GM10248 (cell line): ENCODE measurements around the gene SERF1A.
"Not testable (repeated sequence)": the region's sequence is repeated elsewhere in the genome, so short reads cannot be mapped to it uniquely, and the experiment has no call there.

Experiments used
- CTCF ChIA-PET: fragments of 300-600 bp; sonication (Branson Sonifier 250); formaldehyde crosslinking; extraction: SDS; loops from one replicate; lab custom pipeline; 2021; ENCODE audit warnings: antibody characterized with exemption; lab: Yijun Ruan, JAX
- POLR2A ChIA-PET: fragments of 350-650 bp; sonication (Branson Sonifier 250); formaldehyde crosslinking; extraction: SDS; loops from one replicate; lab custom pipeline; 2020; ENCODE audit warnings: antibody characterized with exemption; lab: Yijun Ruan, JAX
- DNase-seq: peaks from one replicate; pipeline ENCODE4 v3.0.0; 2012; ENCODE audit errors: extremely low spot score

The SERF1A gene

DNA sequence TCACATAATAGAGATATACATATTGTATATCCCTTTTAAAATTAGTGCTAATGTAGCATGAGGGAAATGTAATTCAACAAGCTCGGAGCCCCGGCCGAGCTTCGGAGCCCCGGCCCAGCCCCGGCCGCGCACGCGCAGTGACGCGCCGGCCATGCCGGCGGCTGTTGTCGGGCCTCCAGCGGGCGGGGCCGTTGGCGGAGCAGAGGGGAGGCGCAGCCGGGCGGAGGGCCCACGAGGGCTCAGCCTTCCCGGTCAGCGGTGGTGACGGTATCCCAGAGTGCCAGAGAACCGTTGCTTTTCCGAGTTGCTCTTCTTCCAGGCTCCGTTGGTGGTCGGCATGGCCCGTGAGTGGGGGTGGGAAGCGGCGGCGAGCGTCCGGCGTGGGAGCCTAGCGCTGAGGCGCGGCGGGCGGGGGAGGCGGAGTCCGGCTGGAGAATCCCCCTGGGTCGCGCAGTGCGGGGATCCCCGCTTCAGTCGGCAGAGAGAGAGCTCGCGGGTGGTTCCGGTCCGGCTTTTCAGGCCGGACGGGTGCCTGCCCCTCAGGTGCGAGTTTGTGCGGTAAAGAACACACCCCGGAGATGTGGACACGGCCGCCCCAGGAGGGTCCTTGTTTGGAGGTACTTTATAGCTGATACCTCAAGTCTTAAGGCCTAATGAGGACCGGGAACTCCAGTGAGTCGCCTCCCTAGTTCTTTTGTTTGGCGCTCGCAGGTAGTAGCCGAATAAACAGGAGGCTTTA lies at the start of gene SERF1A:
TSS of gene SERF1A (plus strand) at position 137 of the 739 bp plus-strand sequence. CDS start at position 338, 201 bp downstream.
- POLR2A ChIA-PET, CTCF ChIA-PET, DNase-seq: not testable (repeated sequence)

- CTCF ChIA-PET, POLR2A ChIA-PET, DNase-seq: not testable (repeated sequence)
These were observed 33.7 kb upstream of the SERF1A start for GRCh38 chr5:70866778-70867177.

- DNase-seq, POLR2A ChIA-PET, CTCF ChIA-PET: not testable (repeated sequence)
These were observed 29.8 kb upstream of the SERF1A start for GRCh38 chr5:70870626-70871025.

DNA sequence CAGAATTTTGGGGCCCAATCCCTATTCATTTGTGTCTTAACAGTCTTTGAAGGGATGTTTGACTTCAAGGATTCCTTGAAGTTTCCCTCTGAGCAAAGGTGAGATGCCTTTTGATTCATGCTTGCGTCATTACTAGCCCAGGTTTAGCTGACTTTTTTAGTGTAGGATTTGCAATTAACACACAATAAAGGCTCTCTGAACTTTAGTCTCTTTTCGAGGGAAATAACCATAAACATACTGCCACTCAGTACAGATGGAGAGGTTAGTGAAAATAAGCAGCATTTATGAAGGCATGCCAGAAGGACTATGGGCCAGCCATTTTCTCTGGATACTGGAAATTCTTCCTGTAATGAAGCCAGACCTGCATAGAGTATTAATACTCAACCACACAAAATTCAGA lies 4.4 kb upstream of the SERF1A start:
- CTCF ChIA-PET, POLR2A ChIA-PET, DNase-seq: not testable (repeated sequence)

- CTCF ChIA-PET, result not testable (repeated sequence)
These were observed 753 bp downstream of the SERF1A start for GRCh38 chr5:70901272-70901571.

DNA sequence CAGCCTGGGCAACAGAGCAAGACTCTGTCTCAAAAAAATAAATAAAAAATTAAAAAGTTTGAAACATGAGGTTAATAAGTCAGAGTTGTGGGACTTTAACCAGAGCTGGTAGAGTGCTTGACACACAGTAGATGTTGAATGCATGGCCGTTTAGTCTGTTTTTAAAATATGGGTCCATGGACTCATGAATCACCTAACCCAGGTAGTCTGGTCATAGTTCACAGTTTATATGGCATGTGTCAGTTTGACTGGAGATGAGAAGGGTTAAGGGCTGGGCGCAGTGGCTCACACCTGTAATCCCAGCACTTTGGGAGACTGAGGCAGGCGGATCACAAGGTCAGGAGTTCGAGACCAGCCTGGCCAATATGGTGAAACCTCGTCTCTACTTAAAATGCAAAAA lies 6.2 kb downstream of the SERF1A start:
- DNase-seq, POLR2A ChIA-PET, CTCF ChIA-PET: not testable (repeated sequence)

More at GRCh38 chr5:70901272-70901571, 753 bp downstream of the SERF1A start:
- DNase-seq, POLR2A ChIA-PET: not testable (repeated sequence)

DNA sequence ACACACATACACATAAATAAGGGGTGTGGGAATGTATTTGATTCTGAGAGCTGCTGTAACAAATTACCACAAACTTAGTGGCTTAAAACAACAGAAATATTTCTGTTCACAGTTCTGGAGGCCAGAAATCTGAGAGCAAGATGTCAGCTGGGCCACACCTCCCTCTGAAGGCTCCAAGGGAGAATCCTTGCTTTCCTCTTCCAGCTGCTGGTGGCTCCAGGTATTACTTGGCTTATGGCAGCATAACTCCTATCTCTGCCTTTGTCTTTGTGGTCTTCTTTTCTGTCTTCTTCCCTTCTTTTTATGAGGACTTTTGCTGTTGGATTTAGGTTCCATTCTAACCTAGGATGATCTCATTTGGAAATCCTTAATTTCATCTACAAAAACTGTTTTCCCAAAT lies 16.4 kb downstream of the SERF1A start:
- DNase-seq, CTCF ChIA-PET, POLR2A ChIA-PET: not testable (repeated sequence)

- DNase-seq, CTCF ChIA-PET, POLR2A ChIA-PET: not testable (repeated sequence)
These were observed 24.7 kb downstream of the SERF1A start for GRCh38 chr5:70925211-70925562.

DNA sequence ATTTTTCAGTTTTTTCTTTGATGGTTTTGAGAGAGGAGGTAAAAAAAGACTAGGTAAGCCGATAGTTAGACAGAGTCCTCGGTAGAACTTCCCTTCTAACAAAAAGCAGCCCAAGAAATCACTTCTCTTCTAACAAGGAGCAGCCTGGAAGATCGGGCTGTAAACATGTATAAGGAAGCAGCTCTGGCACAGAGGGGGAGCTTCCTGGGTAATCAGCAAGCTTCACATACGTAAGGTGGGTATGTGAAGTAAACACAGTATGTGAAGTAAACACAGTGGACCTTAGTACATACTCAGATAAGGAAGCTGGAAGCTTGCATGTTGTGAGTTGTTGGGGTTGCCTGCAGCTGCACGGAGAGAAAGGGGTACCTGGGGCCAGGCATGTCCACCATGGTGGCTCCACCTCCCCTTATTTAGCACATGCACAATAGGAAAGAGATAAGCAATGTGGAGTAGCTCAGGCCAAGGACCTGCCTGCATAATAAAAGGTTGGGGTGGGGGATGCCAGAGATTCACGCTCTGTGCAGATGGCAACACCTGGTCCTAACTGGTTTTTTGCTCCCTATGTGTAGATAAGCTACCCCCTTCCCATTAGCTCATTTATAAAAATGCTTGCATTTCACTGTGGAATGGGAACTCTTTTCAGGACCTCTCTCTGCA lies 31.4 kb downstream of the SERF1A start:
- POLR2A ChIA-PET, result not testable (repeated sequence)

DNA sequence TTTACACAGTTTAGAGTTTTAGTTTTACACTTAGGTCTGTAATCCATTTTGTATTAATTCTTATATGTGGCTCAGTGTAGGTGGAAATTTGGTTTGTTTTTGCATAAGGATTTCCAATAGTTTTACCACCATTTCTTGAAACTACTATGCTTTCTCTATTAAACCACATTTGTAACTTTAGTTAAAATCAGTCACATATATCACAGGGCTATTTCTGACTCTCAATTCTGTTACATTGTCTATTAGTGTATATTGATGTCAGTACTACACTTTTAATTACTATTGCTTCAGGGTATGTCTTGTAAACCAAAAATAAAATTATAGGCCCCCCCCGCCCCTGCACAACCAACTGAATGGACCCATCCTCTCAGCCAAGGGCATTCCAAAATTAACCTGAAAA lies 32.1 kb downstream of the SERF1A start:
- POLR2A ChIA-PET, CTCF ChIA-PET, DNase-seq: not testable (repeated sequence)

More for the DNA sequence above, 31.4 kb downstream of the SERF1A start:
- DNase-seq, CTCF ChIA-PET: not testable (repeated sequence)

DNA sequence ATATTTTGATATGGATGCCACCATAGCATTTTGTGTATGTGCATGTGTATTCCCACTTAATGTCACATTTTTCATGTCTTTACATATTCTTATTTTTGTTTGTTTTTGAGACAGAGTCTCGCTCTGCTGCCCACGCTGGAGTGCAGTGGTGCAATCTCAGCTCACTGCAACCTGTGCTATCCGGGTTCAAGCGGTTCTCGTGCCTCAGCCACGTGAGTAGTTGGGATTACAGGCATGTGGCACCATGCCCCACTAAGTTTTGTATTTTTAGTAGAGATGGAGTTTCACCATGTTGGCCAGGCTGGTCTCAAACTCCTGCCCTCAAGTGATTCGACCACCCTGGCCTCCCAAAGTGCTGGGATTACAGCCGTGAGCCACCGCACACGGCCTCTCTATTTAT lies 52.6 kb downstream of the SERF1A start:
- CTCF ChIA-PET, POLR2A ChIA-PET, DNase-seq: not testable (repeated sequence)
